HL-60 (cell line): ENCODE results near the gene GNG7.

ENCODE experiments used
- GABPA ChIP-seq: IDR thresholded peaks from 2 replicates; pipeline ENCODE4 v1.6.1; 2012; ENCODE audit warnings: low read depth
- POLR2AphosphoS5 ChIP-seq: IDR thresholded peaks from 2 replicates; pipeline ENCODE4 v1.6.1; 2012; ENCODE audit warnings: low read depth
- SPI1 ChIP-seq: IDR thresholded peaks from 2 replicates; pipeline ENCODE4 v1.6.1; 2012; ENCODE audit warnings: low read depth, mild to moderate bottlenecking, borderline replicate concordance
- TF ChIP-seq, protein P1 (sequence below): IDR thresholded peaks from one replicate; pipeline ENCODE4 v1.5.1; 2011; ENCODE audit warnings: low read length, control low read depth, inconsistent platforms; ENCODE audit not compliant: insufficient read depth
- TF ChIP-seq, protein P2 (sequence below): IDR thresholded peaks from 2 replicates; pipeline ENCODE4 v1.6.1; 2012; ENCODE audit warnings: low read depth; ENCODE audit not compliant: insufficient replicate concordance

DNA sequence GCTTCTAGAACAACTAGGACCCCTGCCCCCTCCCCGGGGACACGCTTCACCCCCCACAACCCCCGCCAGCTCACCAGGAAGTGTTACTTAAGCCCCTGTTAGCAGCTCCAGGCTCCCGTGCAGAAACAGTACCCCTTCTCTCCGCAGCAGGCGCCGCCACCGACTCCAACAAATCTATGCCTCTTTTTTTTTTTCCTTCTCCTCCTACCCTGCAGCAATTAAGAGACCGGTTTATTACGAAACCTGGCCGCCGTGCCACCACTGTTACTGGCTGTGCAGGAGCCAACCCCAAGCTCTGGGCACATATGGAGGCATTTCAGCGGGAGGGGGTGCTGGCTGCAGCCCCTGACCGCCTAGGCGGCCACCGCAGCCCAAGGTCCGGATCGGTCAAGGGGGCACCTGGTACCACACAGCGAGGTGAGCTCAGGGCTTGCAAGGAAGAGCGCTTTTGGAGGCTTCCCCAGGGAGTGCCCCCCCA is 224.2 kb downstream of the GNG7 start:
- TF ChIP-seq POLR2AphosphoS5 (0 out of 2 replicates have a peak, but pooled peaks have one; percentile 70), SPI1 (no peak), GABPA (no peak)
- TF ChIP-seq, protein P1, sequence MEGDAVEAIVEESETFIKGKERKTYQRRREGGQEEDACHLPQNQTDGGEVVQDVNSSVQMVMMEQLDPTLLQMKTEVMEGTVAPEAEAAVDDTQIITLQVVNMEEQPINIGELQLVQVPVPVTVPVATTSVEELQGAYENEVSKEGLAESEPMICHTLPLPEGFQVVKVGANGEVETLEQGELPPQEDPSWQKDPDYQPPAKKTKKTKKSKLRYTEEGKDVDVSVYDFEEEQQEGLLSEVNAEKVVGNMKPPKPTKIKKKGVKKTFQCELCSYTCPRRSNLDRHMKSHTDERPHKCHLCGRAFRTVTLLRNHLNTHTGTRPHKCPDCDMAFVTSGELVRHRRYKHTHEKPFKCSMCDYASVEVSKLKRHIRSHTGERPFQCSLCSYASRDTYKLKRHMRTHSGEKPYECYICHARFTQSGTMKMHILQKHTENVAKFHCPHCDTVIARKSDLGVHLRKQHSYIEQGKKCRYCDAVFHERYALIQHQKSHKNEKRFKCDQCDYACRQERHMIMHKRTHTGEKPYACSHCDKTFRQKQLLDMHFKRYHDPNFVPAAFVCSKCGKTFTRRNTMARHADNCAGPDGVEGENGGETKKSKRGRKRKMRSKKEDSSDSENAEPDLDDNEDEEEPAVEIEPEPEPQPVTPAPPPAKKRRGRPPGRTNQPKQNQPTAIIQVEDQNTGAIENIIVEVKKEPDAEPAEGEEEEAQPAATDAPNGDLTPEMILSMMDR = no peak
- TF ChIP-seq, protein P2, sequence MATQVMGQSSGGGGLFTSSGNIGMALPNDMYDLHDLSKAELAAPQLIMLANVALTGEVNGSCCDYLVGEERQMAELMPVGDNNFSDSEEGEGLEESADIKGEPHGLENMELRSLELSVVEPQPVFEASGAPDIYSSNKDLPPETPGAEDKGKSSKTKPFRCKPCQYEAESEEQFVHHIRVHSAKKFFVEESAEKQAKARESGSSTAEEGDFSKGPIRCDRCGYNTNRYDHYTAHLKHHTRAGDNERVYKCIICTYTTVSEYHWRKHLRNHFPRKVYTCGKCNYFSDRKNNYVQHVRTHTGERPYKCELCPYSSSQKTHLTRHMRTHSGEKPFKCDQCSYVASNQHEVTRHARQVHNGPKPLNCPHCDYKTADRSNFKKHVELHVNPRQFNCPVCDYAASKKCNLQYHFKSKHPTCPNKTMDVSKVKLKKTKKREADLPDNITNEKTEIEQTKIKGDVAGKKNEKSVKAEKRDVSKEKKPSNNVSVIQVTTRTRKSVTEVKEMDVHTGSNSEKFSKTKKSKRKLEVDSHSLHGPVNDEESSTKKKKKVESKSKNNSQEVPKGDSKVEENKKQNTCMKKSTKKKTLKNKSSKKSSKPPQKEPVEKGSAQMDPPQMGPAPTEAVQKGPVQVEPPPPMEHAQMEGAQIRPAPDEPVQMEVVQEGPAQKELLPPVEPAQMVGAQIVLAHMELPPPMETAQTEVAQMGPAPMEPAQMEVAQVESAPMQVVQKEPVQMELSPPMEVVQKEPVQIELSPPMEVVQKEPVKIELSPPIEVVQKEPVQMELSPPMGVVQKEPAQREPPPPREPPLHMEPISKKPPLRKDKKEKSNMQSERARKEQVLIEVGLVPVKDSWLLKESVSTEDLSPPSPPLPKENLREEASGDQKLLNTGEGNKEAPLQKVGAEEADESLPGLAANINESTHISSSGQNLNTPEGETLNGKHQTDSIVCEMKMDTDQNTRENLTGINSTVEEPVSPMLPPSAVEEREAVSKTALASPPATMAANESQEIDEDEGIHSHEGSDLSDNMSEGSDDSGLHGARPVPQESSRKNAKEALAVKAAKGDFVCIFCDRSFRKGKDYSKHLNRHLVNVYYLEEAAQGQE = peak; percentile 16
